Endothelial cell of coronary artery (primary cell): ENCODE results near the gene RPS14. TPM values are rescaled to one million over a fixed set of nuclear protein-coding genes. Genes with fewer than 3 reads are reported as not detected.

Source experiments
- total RNA-seq: library from RNA; depleted of rRNA; stranded (reverse); fragments of >200 nt; gene quantifications from 2 replicates; pipeline ENCODE4 v1.2.3, GENCODE V29; 2014

Gene RPS14
- total RNA-seq: 3,989 and 4,022 TPM in 2 replicates

GRCh38 chr5:150449517-150450339, at the start of gene RPS14:
Gene RPS14 (minus strand): TSS chr5:150449739. CDS start chr5:150447733, 2,006 bp downstream.

DNA sequence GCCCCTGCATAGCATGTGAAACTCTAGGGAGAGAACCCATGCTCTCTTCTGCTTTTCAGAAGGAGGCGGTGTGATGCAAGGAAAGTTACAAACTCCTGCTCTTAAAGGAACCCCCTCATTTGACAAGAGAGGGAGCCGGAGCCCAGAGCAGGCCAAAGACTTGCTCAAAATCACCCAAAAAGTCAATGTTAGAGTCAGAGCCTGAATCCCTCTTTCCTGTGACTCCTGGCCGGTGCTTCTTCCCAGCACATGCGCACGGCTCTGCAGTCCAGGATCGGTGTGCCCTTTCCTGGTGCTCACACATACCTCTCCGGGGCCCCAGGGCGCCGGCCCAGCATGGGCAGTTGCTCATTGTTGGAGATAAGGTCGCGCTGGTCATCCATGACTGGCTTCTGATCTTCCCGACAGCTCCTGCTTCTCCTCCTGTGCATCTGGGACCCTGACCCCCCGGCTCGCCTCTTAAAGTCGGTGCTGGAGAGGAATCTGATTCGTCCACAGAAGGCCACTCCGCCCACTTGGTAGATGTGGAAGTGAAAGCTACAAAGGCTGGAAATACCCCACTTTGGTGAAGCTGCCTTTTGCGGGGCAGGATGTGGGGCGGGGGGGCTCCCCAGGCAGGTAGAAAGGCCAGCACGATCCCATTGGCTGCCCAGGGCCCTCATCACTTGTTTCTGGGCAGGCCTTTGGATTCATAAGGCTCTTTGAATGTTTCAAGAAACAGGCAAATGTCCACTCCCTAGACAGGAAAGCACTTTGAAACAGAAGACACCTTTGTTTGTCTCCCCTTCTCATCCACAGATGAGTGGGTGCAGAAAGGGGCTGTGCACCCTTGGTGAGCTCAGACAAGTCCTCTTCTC, 37.0 kb downstream of the RPS14 start, which contains the start of gene CD74:
TSS of gene CD74 (minus strand) at position 592 of the 857 bp plus-strand sequence. CDS start at position 431, 161 bp downstream.

Other genes starting within 250 kb of the RPS14 start
- not detected in 2 replicates for gene CAMK2A, start 160.0 kb downstream of the RPS14 start, total RNA-seq
- gene ARSI, start 146.8 kb downstream of the RPS14 start, total RNA-seq: 0.09 and 0.28 TPM in 2 replicates
- gene TCOF1, start 92.0 kb downstream of the RPS14 start, total RNA-seq: 16.0 and 18.5 TPM in 2 replicates
- gene CD74, start 36.8 kb downstream of the RPS14 start, total RNA-seq: 0.36 and 0.56 TPM in 2 replicates
- gene NDST1, start 58.4 kb upstream of the RPS14 start, total RNA-seq: 39.4 and 62.3 TPM in 2 replicates
- 10.0 and 39.4 TPM in 2 replicates for gene SYNPO, start 190.9 kb upstream of the RPS14 start, total RNA-seq
- 0.18 and 0.94 TPM in 2 replicates for gene MYOZ3, start 211.5 kb upstream of the RPS14 start, total RNA-seq